GM12878 (cell line): ENCODE results near the gene TMEM255B. TPM values are rescaled to one million over a fixed set of nuclear protein-coding genes. Genes with fewer than 3 reads are reported as not detected.

Experiments used
- ATAC-seq: fragments of 200-7000 bp; cut with Tn5 transposase; 3 replicates; pipeline ENCODE4 v1.9.1; 2020; ENCODE audit warnings: mild to moderate bottlenecking, moderate library complexity
- BruUV-seq: library from RNA; stranded (reverse); fragments of 400-500 nt; replicated peaks from 2 replicates; lab custom pipeline; 2021; lab: Mats Ljungman, UMichigan
- CTCF ChIA-PET: fragments of 300-600 bp; sonication (Branson Sonifier 250); formaldehyde crosslinking; extraction: SDS; loops from one replicate; lab custom pipeline; 2021; ENCODE audit warnings: inconsistent platforms; lab: Yijun Ruan, JAX
- POLR2A ChIA-PET: fragments of 350-600 bp; formaldehyde crosslinking; extraction: SDS; loops from one replicate; lab custom pipeline; 2021; ENCODE audit warnings: inconsistent platforms; lab: Charles Lee
- RAD21 ChIA-PET: fragments of 300-600 bp; sonication (Branson Sonifier 250); formaldehyde crosslinking; loops from one replicate; lab custom pipeline; 2023; ENCODE audit warnings: antibody characterized with exemption; ENCODE audit not compliant: unreplicated experiment; lab: Charles Lee
- SMC1A ChIA-PET: fragments of 300-600 bp; sonication (Branson Sonifier 250); formaldehyde crosslinking; loops from one replicate; lab custom pipeline; 2023; ENCODE audit not compliant: unreplicated experiment, uncharacterized antibody; lab: Charles Lee
- DNase-seq: peaks from one replicate; pipeline ENCODE4 v3.0.0-alpha.2; 2011; ENCODE audit warnings: low read depth, low spot score
- FAIRE-seq: peaks from 3 replicates; lab custom pipeline; 2011; peaks lifted over from hg19 to GRCh38; lab: Jason Lieb, UNC
- H2AFZ ChIP-seq: 2 replicates; pipeline ENCODE4 v1.6.0; 2011; ENCODE audit warnings: low read depth, low read length, control low read depth; ENCODE audit not compliant: control insufficient read depth
- H3K27ac ChIP-seq: 2 replicates; pipeline ENCODE4 v1.5.1; 2011; ENCODE audit warnings: control low read depth; ENCODE audit not compliant: control insufficient read depth, insufficient read depth
- H3K27me3 ChIP-seq, 2 experiments: replicated peaks in 1 of 2; 2 replicates each; pipeline versions ENCODE4 v1.6.0 to v1.6.1; 2011; ENCODE audit warnings: low read length in 1 of 2; ENCODE audit not compliant: control insufficient read depth in 2 of 2, insufficient read depth in 2 of 2
- H3K36me3 ChIP-seq, 2 experiments: 2 replicates each; pipeline ENCODE4 v1.5.1; 2011; ENCODE audit warnings: low read length in 1 of 2; ENCODE audit not compliant: control insufficient read depth in 2 of 2, insufficient read depth in 2 of 2
- H3K4me1 ChIP-seq: 2 replicates; pipeline ENCODE4 v1.6.1; 2011; ENCODE audit warnings: mild to moderate bottlenecking, low read length, moderate library complexity, mixed read lengths; ENCODE audit not compliant: control insufficient read depth, insufficient read depth
- H3K4me2 ChIP-seq: 2 replicates; pipeline ENCODE4 v1.6.0; 2011; ENCODE audit warnings: control low read depth; ENCODE audit not compliant: control insufficient read depth, insufficient read depth
- H3K4me3 ChIP-seq: fragments of 200-600 bp; sonication (generic); 2 replicates; pipeline ENCODE4 v1.5.1; 2016
- H3K79me2 ChIP-seq: 2 replicates; pipeline ENCODE4 v1.6.0; 2011; ENCODE audit warnings: low read length; ENCODE audit not compliant: control insufficient read depth, insufficient read depth
- H3K9ac ChIP-seq: 2 replicates; pipeline ENCODE4 v1.8.0; 2011; ENCODE audit warnings: low read length, control low read depth, mixed read lengths; ENCODE audit not compliant: control insufficient read depth, insufficient read depth
- H3K9me3 ChIP-seq: replicated peaks from 3 replicates; pipeline ENCODE4 v1.5.1; 2011; ENCODE audit warnings: mild to moderate bottlenecking, low read length; ENCODE audit not compliant: control insufficient read depth, insufficient read depth
- H4K20me1 ChIP-seq: 2 replicates; pipeline ENCODE4 v1.6.0; 2011; ENCODE audit not compliant: control insufficient read depth, insufficient read depth
- EED ChIP-seq: sonication (generic); IDR thresholded peaks from 2 replicates; pipeline ENCODE4 v1.6.1; 2016; ENCODE audit warnings: antibody characterized with exemption, low read depth
- GABPA ChIP-seq: IDR thresholded peaks from 2 replicates; pipeline ENCODE4 v1.6.1; 2014; ENCODE audit warnings: antibody characterized with exemption, low read depth, mild to moderate bottlenecking, inconsistent platforms
- KAT2A ChIP-seq: conservative IDR thresholded peaks from 2 replicates; pipeline ENCODE4 v1.6.1; 2011; ENCODE audit warnings: low read depth, low read length; ENCODE audit not compliant: control insufficient read depth
- SIN3A ChIP-seq: IDR thresholded peaks from 2 replicates; pipeline ENCODE4 v1.6.1; 2012; ENCODE audit warnings: low read depth, low read length, improper control_type of control experiment
- SMARCA5 ChIP-seq: fragments of 450-650 bp; IDR thresholded peaks from 2 replicates; pipeline ENCODE4 v1.6.1; 2017; ENCODE audit warnings: mild to moderate bottlenecking
- SMC3 ChIP-seq: IDR thresholded peaks from 2 replicates; pipeline ENCODE4 v1.6.1; 2011; ENCODE audit warnings: low read length, improper control_type of control experiment, borderline replicate concordance
- TCF12 ChIP-seq: IDR thresholded peaks from 2 replicates; pipeline ENCODE4 v1.6.1; 2011; ENCODE audit warnings: low read depth, mild to moderate bottlenecking, low read length
- TCF7 ChIP-seq: IDR thresholded peaks from 2 replicates; pipeline ENCODE4 v1.6.1; 2014; ENCODE audit warnings: antibody characterized with exemption, borderline replicate concordance
- ZNF217 ChIP-seq: fragments of 450-650 bp; IDR thresholded peaks from 2 replicates; pipeline ENCODE4 v1.6.1; 2017; ENCODE audit warnings: antibody characterized with exemption, mild to moderate bottlenecking
- WGBS: methylation state at CpG from one replicate; pipeline ENCODE4 v1.1.6; 2016; ENCODE audit warnings: low lambda C conversion rate; ENCODE audit not compliant: insufficient replicate concordance, insufficient coverage; ENCODE audit errors: missing lambda C conversion rate; 5-methylcytosine and 5-hydroxymethylcytosine counted together
- in situ Hi-C: fragments of 300-500 bp; cut with MboI; formaldehyde crosslinking; loops from 9 replicates; pipeline ENCODE4 v1.14.3; 2018; ENCODE audit warnings: mixed read lengths
- intact Hi-C: fragments of 100-400 bp; cut with micrococcal nuclease; formaldehyde crosslinking; loops from one replicate; pipeline ENCODE4 v1.14.2; 2022; ENCODE audit not compliant: unreplicated experiment
- polyA plus RNA-seq, 11 experiments: library from polyadenylated mRNA; depleted of rRNA in 4 of 11; unstranded in 6 of 11; stranded (reverse) in 5 of 11; fragments of >200 nt; fragmentation: Nextera tagmentation in 4 of 11; fragmentation: Illumina TruSeq in 1 of 11; extraction: Ambion mirVana in 4 of 11; extraction: Trizol in 1 of 11; gene quantifications; 1 replicate in 1 of 11; 2 replicates in 10 of 11; pipeline versions ENCODE4 v1.2.1 to v1.2.3, GENCODE V29; 2011 to 2016; ENCODE audit warnings: inconsistent platforms in 2 of 11, missing spikeins in 2 of 11, low read depth in 1 of 11
- total RNA-seq, 4 experiments: library from RNA; depleted of rRNA in 3 of 4; stranded (reverse); fragments of >200 nt in 3 of 4; fragmentation: Illumina TruSeq in 1 of 4; extraction: Trizol in 1 of 4; gene quantifications; 2 replicates each; pipeline versions ENCODE4 v1.2.1 to v1.2.3, GENCODE V29; 2013 to 2021
- TF ChIP-seq, protein P1 (sequence below): fragments of 450-650 bp; IDR thresholded peaks from 2 replicates; pipeline ENCODE4 v1.6.1; 2016; ENCODE audit warnings: mild to moderate bottlenecking, moderate library complexity, borderline replicate concordance
- TF ChIP-seq, protein P2 (sequence below): fragments of 150-350 bp; IDR thresholded peaks from 2 replicates; pipeline ENCODE4 v1.6.1; 2016; ENCODE audit warnings: low read depth, low read length
- TF ChIP-seq, protein P3 (sequence below): fragments of 450-650 bp; formaldehyde crosslinking; IDR thresholded peaks from 2 replicates; pipeline ENCODE4 v1.4.0; 2020; ENCODE audit warnings: mild to moderate bottlenecking, moderate library complexity

TMEM255B gene
- total and polyA plus RNA-seq, 10 of the 15 experiments (the other 5 are each of a cell fraction or from before 2014, with no cell fraction given): 0.04 to 0.62 (median 0.13) TPM; not detected in 3

DNA sequence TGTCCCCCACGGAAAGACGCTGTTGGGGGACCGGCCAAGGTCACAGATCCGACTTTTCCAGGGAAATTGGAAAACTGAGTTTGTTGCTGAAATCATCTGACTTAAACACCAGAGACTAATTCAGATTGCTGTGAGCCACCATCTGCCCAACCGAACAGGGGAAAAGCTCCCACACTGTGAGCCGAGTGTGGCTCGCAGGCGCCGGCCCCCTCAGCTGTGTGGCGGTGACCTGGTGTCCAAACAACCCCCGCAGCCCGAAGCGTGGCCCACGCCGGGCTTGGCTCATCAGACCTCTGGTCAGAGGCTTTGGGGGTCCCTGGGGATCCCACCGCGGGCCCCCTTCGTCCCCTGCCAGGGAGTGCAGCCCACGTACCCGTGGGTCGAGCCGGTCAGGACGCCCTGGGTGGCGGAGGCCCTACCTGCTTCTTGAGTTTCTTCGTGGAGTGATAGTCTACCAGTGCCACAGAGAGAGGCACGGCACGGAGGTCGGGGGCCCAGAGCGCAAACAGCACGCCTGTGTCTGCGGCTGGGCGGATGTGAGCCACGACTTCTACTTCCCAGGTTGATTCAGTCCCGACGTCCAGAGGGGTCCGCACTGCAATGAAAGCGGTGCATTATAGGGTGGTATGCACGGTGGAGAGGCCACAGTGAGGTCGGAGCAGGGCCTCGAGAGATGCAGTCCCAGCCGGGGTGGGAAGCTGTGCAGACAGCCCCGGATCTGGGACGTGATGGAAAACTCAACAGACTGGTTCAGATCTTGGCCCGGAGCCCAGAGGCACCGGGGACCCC lies 64.1 kb downstream of the TMEM255B start:
- H3K36me3 ChIP-seq: no peaks in the 10 kb centered on the region
- no peak for ATAC-seq
- no peaks in the 10 kb centered on the region for H3K9me3 ChIP-seq
- no peaks in the 10 kb centered on the region for H3K79me2 ChIP-seq
- ChIA-PET RAD21 (no interaction called here), POLR2A (no interaction called here)
- no peak overlapping the region for H2AFZ ChIP-seq
- H3K27ac ChIP-seq: no peak overlapping the region
- in situ Hi-C loops: no loop called here
- no peaks in the 10 kb centered on the region for H4K20me1 ChIP-seq
- 91% methylated on average over 40 of the region's 45 CpGs for WGBS
- intact Hi-C loops: no loop called here
- TF ChIP-seq, protein P1, sequence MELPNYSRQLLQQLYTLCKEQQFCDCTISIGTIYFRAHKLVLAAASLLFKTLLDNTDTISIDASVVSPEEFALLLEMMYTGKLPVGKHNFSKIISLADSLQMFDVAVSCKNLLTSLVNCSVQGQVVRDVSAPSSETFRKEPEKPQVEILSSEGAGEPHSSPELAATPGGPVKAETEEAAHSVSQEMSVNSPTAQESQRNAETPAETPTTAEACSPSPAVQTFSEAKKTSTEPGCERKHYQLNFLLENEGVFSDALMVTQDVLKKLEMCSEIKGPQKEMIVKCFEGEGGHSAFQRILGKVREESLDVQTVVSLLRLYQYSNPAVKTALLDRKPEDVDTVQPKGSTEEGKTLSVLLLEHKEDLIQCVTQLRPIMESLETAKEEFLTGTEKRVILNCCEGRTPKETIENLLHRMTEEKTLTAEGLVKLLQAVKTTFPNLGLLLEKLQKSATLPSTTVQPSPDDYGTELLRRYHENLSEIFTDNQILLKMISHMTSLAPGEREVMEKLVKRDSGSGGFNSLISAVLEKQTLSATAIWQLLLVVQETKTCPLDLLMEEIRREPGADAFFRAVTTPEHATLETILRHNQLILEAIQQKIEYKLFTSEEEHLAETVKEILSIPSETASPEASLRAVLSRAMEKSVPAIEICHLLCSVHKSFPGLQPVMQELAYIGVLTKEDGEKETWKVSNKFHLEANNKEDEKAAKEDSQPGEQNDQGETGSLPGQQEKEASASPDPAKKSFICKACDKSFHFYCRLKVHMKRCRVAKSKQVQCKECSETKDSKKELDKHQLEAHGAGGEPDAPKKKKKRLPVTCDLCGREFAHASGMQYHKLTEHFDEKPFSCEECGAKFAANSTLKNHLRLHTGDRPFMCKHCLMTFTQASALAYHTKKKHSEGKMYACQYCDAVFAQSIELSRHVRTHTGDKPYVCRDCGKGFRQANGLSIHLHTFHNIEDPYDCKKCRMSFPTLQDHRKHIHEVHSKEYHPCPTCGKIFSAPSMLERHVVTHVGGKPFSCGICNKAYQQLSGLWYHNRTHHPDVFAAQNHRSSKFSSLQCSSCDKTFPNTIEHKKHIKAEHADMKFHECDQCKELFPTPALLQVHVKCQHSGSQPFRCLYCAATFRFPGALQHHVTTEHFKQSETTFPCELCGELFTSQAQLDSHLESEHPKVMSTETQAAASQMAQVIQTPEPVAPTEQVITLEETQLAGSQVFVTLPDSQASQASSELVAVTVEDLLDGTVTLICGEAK: no peak
- no peak for TF ChIP-seq SMC3
- no peak for TF ChIP-seq KAT2A
- no peak for TF ChIP-seq ZNF217
- TF ChIP-seq, protein P2, sequence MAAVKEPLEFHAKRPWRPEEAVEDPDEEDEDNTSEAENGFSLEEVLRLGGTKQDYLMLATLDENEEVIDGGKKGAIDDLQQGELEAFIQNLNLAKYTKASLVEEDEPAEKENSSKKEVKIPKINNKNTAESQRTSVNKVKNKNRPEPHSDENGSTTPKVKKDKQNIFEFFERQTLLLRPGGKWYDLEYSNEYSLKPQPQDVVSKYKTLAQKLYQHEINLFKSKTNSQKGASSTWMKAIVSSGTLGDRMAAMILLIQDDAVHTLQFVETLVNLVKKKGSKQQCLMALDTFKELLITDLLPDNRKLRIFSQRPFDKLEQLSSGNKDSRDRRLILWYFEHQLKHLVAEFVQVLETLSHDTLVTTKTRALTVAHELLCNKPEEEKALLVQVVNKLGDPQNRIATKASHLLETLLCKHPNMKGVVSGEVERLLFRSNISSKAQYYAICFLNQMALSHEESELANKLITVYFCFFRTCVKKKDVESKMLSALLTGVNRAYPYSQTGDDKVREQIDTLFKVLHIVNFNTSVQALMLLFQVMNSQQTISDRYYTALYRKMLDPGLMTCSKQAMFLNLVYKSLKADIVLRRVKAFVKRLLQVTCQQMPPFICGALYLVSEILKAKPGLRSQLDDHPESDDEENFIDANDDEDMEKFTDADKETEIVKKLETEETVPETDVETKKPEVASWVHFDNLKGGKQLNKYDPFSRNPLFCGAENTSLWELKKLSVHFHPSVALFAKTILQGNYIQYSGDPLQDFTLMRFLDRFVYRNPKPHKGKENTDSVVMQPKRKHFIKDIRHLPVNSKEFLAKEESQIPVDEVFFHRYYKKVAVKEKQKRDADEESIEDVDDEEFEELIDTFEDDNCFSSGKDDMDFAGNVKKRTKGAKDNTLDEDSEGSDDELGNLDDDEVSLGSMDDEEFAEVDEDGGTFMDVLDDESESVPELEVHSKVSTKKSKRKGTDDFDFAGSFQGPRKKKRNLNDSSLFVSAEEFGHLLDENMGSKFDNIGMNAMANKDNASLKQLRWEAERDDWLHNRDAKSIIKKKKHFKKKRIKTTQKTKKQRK: no peak
- no peak for TF ChIP-seq TCF7
- no peak for TF ChIP-seq SMARCA5
- TF ChIP-seq SIN3A: no peak
- no peak for TF ChIP-seq GABPA
- no peak for TF ChIP-seq EED
- TF ChIP-seq, protein P3, sequence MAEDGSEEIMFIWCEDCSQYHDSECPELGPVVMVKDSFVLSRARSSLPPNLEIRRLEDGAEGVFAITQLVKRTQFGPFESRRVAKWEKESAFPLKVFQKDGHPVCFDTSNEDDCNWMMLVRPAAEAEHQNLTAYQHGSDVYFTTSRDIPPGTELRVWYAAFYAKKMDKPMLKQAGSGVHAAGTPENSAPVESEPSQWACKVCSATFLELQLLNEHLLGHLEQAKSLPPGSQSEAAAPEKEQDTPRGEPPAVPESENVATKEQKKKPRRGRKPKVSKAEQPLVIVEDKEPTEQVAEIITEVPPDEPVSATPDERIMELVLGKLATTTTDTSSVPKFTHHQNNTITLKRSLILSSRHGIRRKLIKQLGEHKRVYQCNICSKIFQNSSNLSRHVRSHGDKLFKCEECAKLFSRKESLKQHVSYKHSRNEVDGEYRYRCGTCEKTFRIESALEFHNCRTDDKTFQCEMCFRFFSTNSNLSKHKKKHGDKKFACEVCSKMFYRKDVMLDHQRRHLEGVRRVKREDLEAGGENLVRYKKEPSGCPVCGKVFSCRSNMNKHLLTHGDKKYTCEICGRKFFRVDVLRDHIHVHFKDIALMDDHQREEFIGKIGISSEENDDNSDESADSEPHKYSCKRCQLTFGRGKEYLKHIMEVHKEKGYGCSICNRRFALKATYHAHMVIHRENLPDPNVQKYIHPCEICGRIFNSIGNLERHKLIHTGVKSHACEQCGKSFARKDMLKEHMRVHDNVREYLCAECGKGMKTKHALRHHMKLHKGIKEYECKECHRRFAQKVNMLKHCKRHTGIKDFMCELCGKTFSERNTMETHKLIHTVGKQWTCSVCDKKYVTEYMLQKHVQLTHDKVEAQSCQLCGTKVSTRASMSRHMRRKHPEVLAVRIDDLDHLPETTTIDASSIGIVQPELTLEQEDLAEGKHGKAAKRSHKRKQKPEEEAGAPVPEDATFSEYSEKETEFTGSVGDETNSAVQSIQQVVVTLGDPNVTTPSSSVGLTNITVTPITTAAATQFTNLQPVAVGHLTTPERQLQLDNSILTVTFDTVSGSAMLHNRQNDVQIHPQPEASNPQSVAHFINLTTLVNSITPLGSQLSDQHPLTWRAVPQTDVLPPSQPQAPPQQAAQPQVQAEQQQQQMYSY: no peak
- TF ChIP-seq TCF12: no peak
- TF ChIP-seq, all 136 proteins: peak for 0
- H3K4me1 ChIP-seq: no peaks in the 10 kb centered on the region
- FAIRE-seq: no peak
- H3K27me3 ChIP-seq: no peaks in the 10 kb centered on the region
- no peak overlapping the region for H3K4me2 ChIP-seq
- no peak overlapping the region for H3K4me3 ChIP-seq
- SMC1A ChIA-PET: no interaction called here
- CTCF ChIA-PET: interaction anchor here (1.1 kb wide), 1 partner anchor 406 kb away, joined by 3 read pairs; no protein-coding TSS in a partner anchor
- BruUV-seq: no TSS peak
- H3K9ac ChIP-seq: no peak overlapping the region
- DNase-seq: no peak
